ENCODE results near the gene SORCS2. TPM values are rescaled to one million over a fixed set of nuclear protein-coding genes. Genes with fewer than 3 reads are reported as not detected.
"Not testable (repeated sequence)": the region's sequence is repeated elsewhere in the genome, so short reads cannot be mapped to it uniquely, and the experiment has no call there.

Gene SORCS2
- total RNA-seq, 1 experiment from 2014 or later, result not detected

- DNase-seq (ENCODE audit: extremely low read depth, low read depth), result no peak
Observed at GRCh38 chr4:7159923-7160322, 32.4 kb upstream of the SORCS2 start.

- DNase-seq (ENCODE audit: extremely low read depth, low read depth), result no peak
Observed at GRCh38 chr4:7160439-7160838, 31.9 kb upstream of the SORCS2 start.

DNA sequence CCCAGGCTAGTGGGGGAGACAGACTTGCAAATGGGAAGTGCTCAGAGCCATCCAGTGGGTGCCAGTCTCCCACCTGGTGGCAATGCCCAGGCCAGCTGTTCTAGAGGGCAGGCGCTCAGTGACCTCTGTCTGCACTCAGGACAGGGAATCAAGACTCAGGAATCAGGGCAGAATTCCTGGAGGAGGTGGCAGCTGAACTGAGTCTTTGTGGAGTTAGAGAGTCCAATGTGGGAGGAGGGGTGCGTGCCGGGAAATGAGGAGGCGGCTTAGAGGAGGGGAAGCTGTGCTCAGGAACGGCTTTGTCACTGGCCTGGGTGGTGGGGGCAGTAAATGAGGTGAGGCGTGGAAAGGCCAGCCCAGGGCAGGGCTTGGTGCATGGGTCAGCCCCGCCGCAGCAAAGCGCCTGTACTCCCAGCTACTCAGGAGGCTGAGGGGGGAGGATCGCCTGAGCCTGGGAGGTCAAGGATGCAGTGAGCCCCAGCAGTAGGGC, 31.3 kb upstream of the SORCS2 start:
- no peak for DNase-seq (ENCODE audit: extremely low read depth, low read depth)

DNA sequence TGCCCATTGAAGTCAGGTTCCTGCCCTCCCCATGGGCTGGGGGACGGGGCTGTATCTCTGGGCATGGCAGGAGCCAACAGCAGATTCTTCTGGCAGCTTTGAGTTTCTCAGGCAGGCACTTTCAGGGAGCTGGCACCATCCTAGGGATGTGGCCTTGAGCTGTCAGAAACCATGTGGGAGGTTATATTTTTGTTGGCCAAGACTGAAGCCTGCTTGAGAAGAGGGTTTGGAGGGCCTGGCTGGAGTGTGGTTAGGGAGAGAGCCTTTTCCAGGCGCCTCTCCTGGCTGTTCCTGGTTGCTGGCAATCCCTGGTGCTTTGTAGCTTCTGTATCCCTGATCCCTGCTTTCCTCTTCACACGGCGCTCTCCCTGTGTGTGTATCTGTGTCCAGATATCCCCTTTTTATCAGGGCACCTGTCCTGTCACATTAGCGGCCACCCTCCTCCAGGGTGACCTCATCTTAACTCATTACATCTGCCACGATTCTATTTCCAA, 30.6 kb upstream of the SORCS2 start:
- no peak for DNase-seq (ENCODE audit: extremely low read depth, low read depth)

DNA sequence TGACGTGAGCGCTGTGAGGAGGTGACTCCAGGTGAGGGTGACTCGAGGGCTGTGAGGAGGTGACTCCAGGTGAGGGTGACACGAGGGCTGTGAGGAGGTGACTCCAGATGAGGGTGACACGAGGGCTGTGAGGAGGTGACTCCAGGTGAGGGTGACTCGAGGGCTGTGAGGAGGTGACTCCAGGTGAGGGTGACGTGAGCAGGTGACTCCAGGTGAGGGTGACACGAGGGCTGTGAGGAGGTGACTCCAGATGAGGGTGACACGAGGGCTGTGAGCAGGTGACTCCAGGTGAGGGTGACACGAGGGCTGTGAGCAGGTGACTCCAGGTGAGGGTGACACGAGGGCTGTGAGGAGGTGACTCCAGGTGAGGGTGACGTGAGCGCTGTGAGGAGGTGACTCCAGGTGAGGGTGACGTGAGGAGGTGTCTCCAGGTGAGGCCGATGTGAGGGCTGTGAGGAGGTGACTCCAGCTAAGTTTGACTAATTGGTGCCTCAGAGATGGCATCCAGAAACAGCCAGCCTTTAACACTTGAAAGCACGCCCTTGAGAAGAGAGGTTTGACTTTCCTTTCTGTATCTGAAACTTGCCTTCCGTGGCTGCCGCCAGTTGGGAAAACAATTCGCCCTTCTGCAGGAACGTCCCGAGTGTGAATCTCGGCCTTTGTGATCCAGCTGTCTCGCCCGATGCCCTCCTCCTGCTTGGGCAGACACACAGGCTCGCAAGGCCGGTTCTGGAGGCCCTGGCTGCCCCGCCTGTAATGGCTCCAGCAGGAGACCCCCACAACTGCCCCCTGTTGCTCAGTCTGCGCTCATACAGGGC, 27.1 kb upstream of the SORCS2 start:
- not testable (repeated sequence) for DNase-seq (ENCODE audit: extremely low read depth, low read depth)

DNA sequence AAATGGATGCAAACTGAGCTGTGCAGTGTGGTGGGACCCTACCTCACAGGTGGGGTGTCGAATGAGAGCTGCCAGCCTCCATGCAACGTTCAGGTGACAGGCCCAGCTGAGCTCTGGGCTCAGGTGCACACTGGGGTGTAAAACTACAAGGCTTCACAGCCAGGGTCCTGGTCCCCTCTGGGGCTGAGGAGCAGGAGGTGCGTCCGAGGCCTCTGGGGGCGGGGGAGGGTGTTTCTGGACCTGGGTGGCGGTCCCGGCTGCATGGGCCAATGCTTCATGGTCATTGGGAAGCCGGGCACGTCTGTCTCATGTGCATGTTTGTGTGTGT, 26.5 kb upstream of the SORCS2 start:
- no peak for DNase-seq (ENCODE audit: extremely low read depth, low read depth)

- no peak for DNase-seq (ENCODE audit: extremely low read depth, low read depth)
Observed at GRCh38 chr4:7166237-7166636, 26.1 kb upstream of the SORCS2 start.

DNA sequence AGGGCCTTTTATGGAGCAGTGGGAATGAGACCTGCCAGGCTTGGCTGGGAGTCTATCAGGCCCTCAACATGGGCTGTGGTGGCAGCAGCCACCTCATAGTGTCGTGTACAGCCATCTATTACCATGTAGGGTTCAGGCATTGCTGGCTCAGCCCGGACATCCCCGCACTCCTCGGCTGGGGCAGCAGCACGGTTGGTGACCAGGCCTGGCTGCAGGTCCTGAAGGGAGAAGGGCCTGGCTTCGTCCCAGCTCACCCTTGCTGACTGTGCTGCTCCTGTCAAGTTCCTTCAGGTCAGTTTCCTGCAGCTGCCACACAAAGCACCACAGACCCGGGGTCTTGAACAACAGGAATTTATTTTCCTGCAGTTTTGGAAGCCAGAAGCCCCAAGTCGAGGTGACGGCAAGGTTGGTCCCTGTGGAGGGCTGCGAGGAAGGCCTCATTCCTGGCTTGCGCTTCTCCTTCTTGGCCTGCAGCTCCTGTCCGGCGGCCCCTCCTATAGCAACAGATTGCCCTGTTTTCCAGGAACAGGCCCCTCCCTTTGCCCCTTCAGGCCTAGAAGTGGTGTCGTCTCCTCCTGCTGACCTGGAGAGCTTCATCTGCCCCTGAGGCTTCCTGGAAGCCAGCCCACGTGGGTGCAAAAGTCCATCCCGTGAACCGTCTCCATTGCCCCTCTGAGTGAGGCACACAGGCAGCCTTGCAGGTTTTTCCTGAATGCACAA, 25.2 kb upstream of the SORCS2 start:
- no peak for DNase-seq (ENCODE audit: extremely low read depth, low read depth)

DNA sequence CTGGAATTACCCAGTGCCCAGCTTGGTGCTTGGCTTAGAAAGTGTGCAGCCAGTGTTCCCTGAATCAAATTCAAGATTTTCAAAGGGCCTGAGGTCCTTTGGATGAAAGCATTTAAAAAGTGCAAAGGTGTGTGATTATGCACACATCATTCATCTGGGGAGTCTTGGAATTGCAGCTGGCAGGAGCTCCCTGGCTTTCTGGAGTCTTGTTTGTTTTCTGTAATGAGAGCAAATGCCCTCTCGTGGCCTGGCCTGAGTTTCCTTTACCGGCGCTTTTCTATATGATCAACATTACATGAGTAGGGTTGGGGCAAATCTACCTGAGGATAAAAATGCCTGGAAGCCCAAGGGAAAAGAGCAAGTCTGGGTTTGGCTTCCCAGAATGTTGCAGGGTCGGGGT, 24.6 kb upstream of the SORCS2 start:
- no peak for DNase-seq (ENCODE audit: extremely low read depth, low read depth)

- no peak for DNase-seq (ENCODE audit: extremely low read depth, low read depth)
Observed at GRCh38 chr4:7168106-7168505, 24.2 kb upstream of the SORCS2 start.

- DNase-seq (ENCODE audit: extremely low read depth, low read depth), result no peak
Observed at GRCh38 chr4:7169134-7169533, 23.2 kb upstream of the SORCS2 start.

DNA sequence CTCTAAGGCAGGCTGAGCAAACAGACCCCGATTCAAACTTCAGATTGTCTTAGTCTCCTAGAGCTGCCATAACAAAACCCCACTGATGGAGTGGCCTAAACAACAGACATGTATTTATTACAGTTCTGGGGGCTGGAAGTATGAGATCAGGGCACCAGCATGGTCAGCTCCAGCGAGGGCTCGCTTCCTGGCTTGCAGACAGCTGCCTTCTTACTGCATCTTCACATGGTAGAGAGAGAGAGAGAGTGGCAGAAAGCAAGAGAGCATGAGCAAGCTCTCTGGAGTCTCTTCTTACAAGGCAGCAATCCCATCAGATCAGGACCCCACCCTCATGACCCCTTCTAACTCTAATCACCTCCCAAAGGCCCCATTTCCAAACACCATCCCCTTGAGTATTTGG, 22.3 kb upstream of the SORCS2 start:
- DNase-seq (ENCODE audit: extremely low read depth, low read depth), result no peak

DNA sequence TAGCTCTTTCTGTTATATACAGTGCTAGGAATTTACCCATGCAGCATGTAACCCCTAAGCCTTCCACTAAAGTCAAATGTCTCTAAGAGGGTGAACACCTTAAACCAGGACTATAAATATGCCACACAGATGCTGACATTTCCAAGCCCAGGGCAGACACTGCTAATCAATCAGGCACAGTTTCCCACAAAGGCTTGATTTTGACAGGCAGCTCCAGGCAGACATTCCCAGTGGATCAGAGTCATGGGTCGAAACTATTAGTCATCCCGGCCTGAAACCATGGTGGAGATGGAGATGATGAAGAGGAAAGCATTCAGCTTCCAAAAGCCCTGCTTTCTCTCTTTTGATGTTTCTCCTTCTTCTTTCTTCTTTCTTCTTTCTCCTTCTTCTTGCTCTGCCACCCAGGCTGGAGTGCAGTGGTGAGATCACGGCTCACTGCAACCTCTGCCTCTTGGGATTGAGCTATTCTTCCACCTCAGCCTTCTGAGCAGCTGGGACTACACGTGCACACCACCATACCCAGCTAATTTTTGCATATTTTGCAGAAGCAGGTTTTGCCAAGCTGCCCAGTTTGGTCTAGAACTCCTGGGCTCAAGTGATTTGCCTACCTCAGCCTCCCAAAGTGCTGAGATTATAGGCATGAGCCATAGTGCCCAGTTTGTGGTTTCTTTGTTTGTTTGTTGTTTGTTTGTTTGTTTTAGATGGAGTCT, 21.0 kb upstream of the SORCS2 start:
- DNase-seq (ENCODE audit: extremely low read depth, low read depth), result no peak

GRCh38 chr4:7172508-7172907, 19.8 kb upstream of the SORCS2 start:
- DNase-seq (ENCODE audit: extremely low read depth, low read depth), result no peak

GRCh38 chr4:7172946-7173345, 19.4 kb upstream of the SORCS2 start:
- DNase-seq (ENCODE audit: extremely low read depth, low read depth), result no peak

DNA sequence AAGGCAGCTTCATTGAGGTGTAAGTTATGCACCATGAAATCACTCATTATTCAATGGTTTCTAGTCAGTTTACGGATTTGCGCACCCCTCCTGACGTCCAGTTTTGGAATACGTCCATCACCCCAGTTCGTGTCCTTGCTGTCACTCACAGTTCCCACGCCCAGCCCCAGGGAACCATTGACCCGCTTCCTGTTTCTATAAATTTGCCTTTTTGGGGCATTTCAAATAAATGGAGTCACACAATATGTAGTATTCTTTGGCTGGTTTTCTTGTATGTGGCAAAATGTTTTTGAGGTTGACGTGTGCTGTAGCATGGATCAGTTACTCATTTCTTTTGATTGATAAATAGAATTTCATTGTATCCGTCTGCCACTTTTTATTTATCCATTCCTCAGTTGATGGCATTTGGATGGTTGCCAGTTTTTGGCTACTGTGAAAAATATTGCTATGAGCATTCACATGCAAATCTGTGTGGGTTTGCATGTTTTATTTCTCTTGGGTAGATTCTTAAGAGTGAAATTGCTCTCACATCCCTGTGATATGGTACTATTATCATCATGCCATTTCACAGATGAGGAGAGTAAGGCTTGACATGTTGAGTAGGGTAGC, 18.4 kb upstream of the SORCS2 start:
- no peak for DNase-seq (ENCODE audit: extremely low read depth, low read depth)

GRCh38 chr4:7179158-7179557, 13.2 kb upstream of the SORCS2 start:
- DNase-seq (ENCODE audit: extremely low read depth, low read depth), result no peak

GRCh38 chr4:7180938-7181337, 11.4 kb upstream of the SORCS2 start:
- no peak for DNase-seq (ENCODE audit: extremely low read depth, low read depth)

GRCh38 chr4:7182616-7183015, 9.7 kb upstream of the SORCS2 start:
- DNase-seq (ENCODE audit: extremely low read depth, low read depth), result no peak

DNA sequence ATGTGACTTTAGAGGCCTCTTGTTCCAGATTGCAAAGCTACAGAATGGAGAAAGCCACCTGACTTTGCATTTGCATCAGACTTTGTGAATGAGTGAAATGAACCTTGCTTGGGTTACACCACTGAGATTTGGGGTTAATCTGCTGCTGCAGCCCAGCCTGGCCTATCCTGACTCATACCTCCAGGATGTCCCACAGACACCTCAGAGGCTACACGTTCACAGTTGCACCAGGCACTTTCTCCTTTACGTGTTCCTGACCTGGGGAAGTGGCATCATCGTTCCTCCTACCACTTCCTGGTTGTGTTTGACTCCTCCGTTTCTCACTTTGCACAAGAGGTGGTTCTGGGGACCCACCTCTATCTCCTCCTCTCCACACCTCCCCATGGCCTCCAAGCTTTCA, 9.2 kb upstream of the SORCS2 start:
- DNase-seq (ENCODE audit: extremely low read depth, low read depth), result no peak
